GM12878 (cell line): ENCODE data around the gene GATAD2B. TPM values are rescaled to one million over a fixed set of nuclear protein-coding genes. Genes with fewer than 3 reads are reported as not detected.

Experiments
- ATAC-seq: fragments of 200-7000 bp; cut with Tn5 transposase; 3 replicates; pipeline ENCODE4 v1.9.1; 2020; ENCODE audit warnings: mild to moderate bottlenecking, moderate library complexity
- BruUV-seq: library from RNA; stranded (reverse); fragments of 400-500 nt; replicated peaks from 2 replicates; lab custom pipeline; 2021; lab: Mats Ljungman, UMichigan
- CTCF ChIA-PET: fragments of 300-600 bp; sonication (Branson Sonifier 250); formaldehyde crosslinking; extraction: SDS; loops from one replicate; lab custom pipeline; 2021; ENCODE audit warnings: inconsistent platforms; lab: Yijun Ruan, JAX
- POLR2A ChIA-PET: fragments of 350-600 bp; formaldehyde crosslinking; extraction: SDS; loops from one replicate; lab custom pipeline; 2021; ENCODE audit warnings: inconsistent platforms; lab: Charles Lee
- RAD21 ChIA-PET: fragments of 300-600 bp; sonication (Branson Sonifier 250); formaldehyde crosslinking; loops from one replicate; lab custom pipeline; 2023; ENCODE audit warnings: antibody characterized with exemption; ENCODE audit not compliant: unreplicated experiment; lab: Charles Lee
- SMC1A ChIA-PET: fragments of 300-600 bp; sonication (Branson Sonifier 250); formaldehyde crosslinking; loops from one replicate; lab custom pipeline; 2023; ENCODE audit not compliant: unreplicated experiment, uncharacterized antibody; lab: Charles Lee
- DNase-seq: peaks from one replicate; pipeline ENCODE4 v3.0.0-alpha.2; 2011; ENCODE audit warnings: low read depth, low spot score
- FAIRE-seq: peaks from 3 replicates; lab custom pipeline; 2011; peaks lifted over from hg19 to GRCh38; lab: Jason Lieb, UNC
- H2AFZ ChIP-seq: 2 replicates; pipeline ENCODE4 v1.6.0; 2011; ENCODE audit warnings: low read depth, low read length, control low read depth; ENCODE audit not compliant: control insufficient read depth
- H3K27ac ChIP-seq: 2 replicates; pipeline ENCODE4 v1.5.1; 2011; ENCODE audit warnings: control low read depth; ENCODE audit not compliant: control insufficient read depth, insufficient read depth
- H3K27me3 ChIP-seq, 2 experiments: replicated peaks in 1 of 2; 2 replicates each; pipeline versions ENCODE4 v1.6.0 to v1.6.1; 2011; ENCODE audit warnings: low read length in 1 of 2; ENCODE audit not compliant: control insufficient read depth in 2 of 2, insufficient read depth in 2 of 2
- H3K36me3 ChIP-seq, 2 experiments: 2 replicates each; pipeline ENCODE4 v1.5.1; 2011; ENCODE audit warnings: low read length in 1 of 2; ENCODE audit not compliant: control insufficient read depth in 2 of 2, insufficient read depth in 2 of 2
- H3K4me1 ChIP-seq: 2 replicates; pipeline ENCODE4 v1.6.1; 2011; ENCODE audit warnings: mild to moderate bottlenecking, low read length, moderate library complexity, mixed read lengths; ENCODE audit not compliant: control insufficient read depth, insufficient read depth
- H3K4me2 ChIP-seq: 2 replicates; pipeline ENCODE4 v1.6.0; 2011; ENCODE audit warnings: control low read depth; ENCODE audit not compliant: control insufficient read depth, insufficient read depth
- H3K4me3 ChIP-seq: fragments of 200-600 bp; sonication (generic); 2 replicates; pipeline ENCODE4 v1.5.1; 2016
- H3K79me2 ChIP-seq: 2 replicates; pipeline ENCODE4 v1.6.0; 2011; ENCODE audit warnings: low read length; ENCODE audit not compliant: control insufficient read depth, insufficient read depth
- H3K9ac ChIP-seq: 2 replicates; pipeline ENCODE4 v1.8.0; 2011; ENCODE audit warnings: low read length, control low read depth, mixed read lengths; ENCODE audit not compliant: control insufficient read depth, insufficient read depth
- H3K9me3 ChIP-seq: replicated peaks from 3 replicates; pipeline ENCODE4 v1.5.1; 2011; ENCODE audit warnings: mild to moderate bottlenecking, low read length; ENCODE audit not compliant: control insufficient read depth, insufficient read depth
- H4K20me1 ChIP-seq: 2 replicates; pipeline ENCODE4 v1.6.0; 2011; ENCODE audit not compliant: control insufficient read depth, insufficient read depth
- BHLHE40 ChIP-seq, 2 experiments: fragments of 450-650 bp in 1 of 2; IDR thresholded peaks; 2 replicates each; pipeline ENCODE4 v1.6.1; 2011 to 2017; ENCODE audit warnings: low read depth in 2 of 2, borderline replicate concordance in 1 of 2, improper control_type of control experiment in 1 of 2, low read length in 1 of 2, mild to moderate bottlenecking in 1 of 2
- CREB1 ChIP-seq: IDR thresholded peaks from 2 replicates; pipeline ENCODE4 v1.6.1; 2012; ENCODE audit warnings: low read depth, mild to moderate bottlenecking, inconsistent platforms
- DPF2 ChIP-seq: fragments of 450-650 bp; IDR thresholded peaks from 2 replicates; pipeline ENCODE4 v1.6.1; 2017; ENCODE audit warnings: mild to moderate bottlenecking
- IKZF1 ChIP-seq: fragments of 450-650 bp; conservative IDR thresholded peaks from 2 replicates; pipeline ENCODE4 v1.6.1; 2017; ENCODE audit warnings: antibody characterized with exemption, mild to moderate bottlenecking
- LARP7 ChIP-seq: fragments of 450-650 bp; IDR thresholded peaks from 2 replicates; pipeline ENCODE4 v1.6.1; 2017; ENCODE audit warnings: mild to moderate bottlenecking
- NR2F1 ChIP-seq: fragments of 450-650 bp; conservative IDR thresholded peaks from 2 replicates; pipeline ENCODE4 v1.6.1; 2017; ENCODE audit warnings: mild to moderate bottlenecking
- POLR2A ChIP-seq: IDR thresholded peaks from 2 replicates; pipeline ENCODE4 v1.6.1; 2011; ENCODE audit warnings: low read depth, mild to moderate bottlenecking, low read length
- RFX5 ChIP-seq: IDR thresholded peaks from 2 replicates; pipeline ENCODE4 v1.6.1; 2011; ENCODE audit warnings: low read depth, low read length, improper control_type of control experiment
- RUNX3 ChIP-seq: IDR thresholded peaks from 2 replicates; pipeline ENCODE4 v1.6.1; 2012; ENCODE audit warnings: low read length, inconsistent platforms
- SREBF1 ChIP-seq: IDR thresholded peaks from 2 replicates; pipeline ENCODE4 v1.6.1; 2012; ENCODE audit warnings: mild to moderate bottlenecking, low read length
- TARDBP ChIP-seq: IDR thresholded peaks from 2 replicates; pipeline ENCODE4 v1.6.1; 2016; ENCODE audit warnings: borderline replicate concordance
- TCF12 ChIP-seq: IDR thresholded peaks from 2 replicates; pipeline ENCODE4 v1.6.1; 2011; ENCODE audit warnings: low read depth, mild to moderate bottlenecking, low read length
- YY1 ChIP-seq: IDR thresholded peaks from 2 replicates; pipeline ENCODE4 v1.6.1; 2011; ENCODE audit warnings: low read depth, mild to moderate bottlenecking, low read length
- WGBS: methylation state at CpG from one replicate; pipeline ENCODE4 v1.1.6; 2016; ENCODE audit warnings: low lambda C conversion rate; ENCODE audit not compliant: insufficient replicate concordance, insufficient coverage; ENCODE audit errors: missing lambda C conversion rate; 5-methylcytosine and 5-hydroxymethylcytosine counted together
- in situ Hi-C: fragments of 300-500 bp; cut with MboI; formaldehyde crosslinking; loops from 9 replicates; pipeline ENCODE4 v1.14.3; 2018; ENCODE audit warnings: mixed read lengths
- intact Hi-C: fragments of 100-400 bp; cut with micrococcal nuclease; formaldehyde crosslinking; loops from one replicate; pipeline ENCODE4 v1.14.2; 2022; ENCODE audit not compliant: unreplicated experiment
- polyA plus RNA-seq, 11 experiments: library from polyadenylated mRNA; depleted of rRNA in 4 of 11; unstranded in 6 of 11; stranded (reverse) in 5 of 11; fragments of >200 nt; fragmentation: Nextera tagmentation in 4 of 11; fragmentation: Illumina TruSeq in 1 of 11; extraction: Ambion mirVana in 4 of 11; extraction: Trizol in 1 of 11; gene quantifications; 1 replicate in 1 of 11; 2 replicates in 10 of 11; pipeline versions ENCODE4 v1.2.1 to v1.2.3, GENCODE V29; 2011 to 2016; ENCODE audit warnings: inconsistent platforms in 2 of 11, missing spikeins in 2 of 11, low read depth in 1 of 11
- total RNA-seq, 4 experiments: library from RNA; depleted of rRNA in 3 of 4; stranded (reverse); fragments of >200 nt in 3 of 4; fragmentation: Illumina TruSeq in 1 of 4; extraction: Trizol in 1 of 4; gene quantifications; 2 replicates each; pipeline versions ENCODE4 v1.2.1 to v1.2.3, GENCODE V29; 2013 to 2021
- TF ChIP-seq, protein P1 (sequence below): IDR thresholded peaks from 2 replicates; pipeline ENCODE4 v1.6.1; 2011; ENCODE audit warnings: borderline replicate concordance, low read depth, mild to moderate bottlenecking, moderate library complexity, low read length; ENCODE audit not compliant: insufficient read depth, poor library complexity, severe bottlenecking
- TF ChIP-seq, protein P2 (sequence below): IDR thresholded peaks from 2 replicates; pipeline ENCODE4 v1.6.1; 2012; ENCODE audit warnings: mild to moderate bottlenecking, low read depth, low read length
- TF ChIP-seq, protein P3 (sequence below): fragments of 450-650 bp; formaldehyde crosslinking; IDR thresholded peaks from 2 replicates; pipeline ENCODE4 v1.4.0; 2022; ENCODE audit warnings: mild to moderate bottlenecking, moderate library complexity

The GATAD2B gene
- total and polyA plus RNA-seq, 10 of the 15 experiments (the other 5 are each of a cell fraction or from before 2014, with no cell fraction given): 2.4 to 63.1 (median 8.7) TPM

DNA sequence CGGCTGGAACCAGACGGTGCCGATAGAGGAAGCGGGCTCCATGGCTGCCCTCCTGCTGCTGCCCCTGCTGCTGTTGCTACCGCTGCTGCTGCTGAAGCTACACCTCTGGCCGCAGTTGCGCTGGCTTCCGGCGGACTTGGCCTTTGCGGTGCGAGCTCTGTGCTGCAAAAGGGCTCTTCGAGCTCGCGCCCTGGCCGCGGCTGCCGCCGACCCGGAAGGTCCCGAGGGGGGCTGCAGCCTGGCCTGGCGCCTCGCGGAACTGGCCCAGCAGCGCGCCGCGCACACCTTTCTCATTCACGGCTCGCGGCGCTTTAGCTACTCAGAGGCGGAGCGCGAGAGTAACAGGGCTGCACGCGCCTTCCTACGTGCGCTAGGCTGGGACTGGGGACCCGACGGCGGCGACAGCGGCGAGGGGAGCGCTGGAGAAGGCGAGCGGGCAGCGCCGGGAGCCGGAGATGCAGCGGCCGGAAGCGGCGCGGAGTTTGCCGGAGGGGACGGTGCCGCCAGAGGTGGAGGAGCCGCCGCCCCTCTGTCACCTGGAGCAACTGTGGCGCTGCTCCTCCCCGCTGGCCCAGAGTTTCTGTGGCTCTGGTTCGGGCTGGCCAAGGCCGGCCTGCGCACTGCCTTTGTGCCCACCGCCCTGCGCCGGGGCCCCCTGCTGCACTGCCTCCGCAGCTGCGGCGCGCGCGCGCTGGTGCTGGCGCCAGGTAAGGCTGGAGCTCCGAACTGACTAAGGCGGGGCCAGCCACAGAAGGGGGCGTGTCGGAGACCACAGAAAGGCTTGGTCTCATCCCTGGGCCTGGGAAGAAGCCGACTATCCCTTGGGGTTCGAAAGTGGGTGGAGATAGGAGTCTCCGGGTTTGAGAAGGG lies 147.1 kb downstream of the GATAD2B start:
- no peaks in the 10 kb centered on the region for H3K27me3 ChIP-seq
- H4K20me1 ChIP-seq: no peaks in the 10 kb centered on the region
- RAD21 ChIA-PET: interaction anchor here (0.7 to 1.9 kb wide), 8 partner anchors 15 to 211 kb away, joined by 3 to 5 read pairs (median 4); partner anchors contain the start of genes INTS3, NPR1 and RAB13
- peak overlapping the region; percentile 87 for H3K4me2 ChIP-seq
- peak overlapping the region; percentile 49 for H3K9ac ChIP-seq
- SMC1A ChIA-PET: interaction anchor here (0.6 to 1.1 kb wide), 5 partner anchors 11 to 213 kb away, joined by 3 read pairs; no protein-coding TSS in a partner anchor
- H3K79me2 ChIP-seq: no peaks in the 10 kb centered on the region
- FAIRE-seq: peak; percentile 66
- peak overlapping the region; percentile 81 for H3K4me3 ChIP-seq
- H2AFZ ChIP-seq: peak overlapping the region; percentile 81
- H3K9me3 ChIP-seq: no peaks in the 10 kb centered on the region
- intact Hi-C loops: no loop called here
- H3K4me1 ChIP-seq: peaks cover 3% of the 10 kb centered on the region
- in situ Hi-C loops: no loop called here
- no TSS peak for BruUV-seq
- 1% methylated on average over 74 of the region's 83 CpGs for WGBS
- POLR2A ChIA-PET: interaction anchor here (0.6 to 1.6 kb wide), 6 partner anchors 11 to 213 kb away, joined by 3 to 6 read pairs (median 4); no protein-coding TSS in a partner anchor
- DNase-seq: no peak
- H3K36me3 ChIP-seq: peaks cover 7 to 21% of the 10 kb centered on the region in 2 experiments
- CTCF ChIA-PET: interaction anchor here (0.6 to 1.2 kb wide), 6 partner anchors 9 to 211 kb away, joined by 3 to 4 read pairs (median 3); no protein-coding TSS in a partner anchor
- peak overlapping the region; percentile 56 for H3K27ac ChIP-seq
- ATAC-seq: peak; percentile 84
- TF ChIP-seq, protein P1, sequence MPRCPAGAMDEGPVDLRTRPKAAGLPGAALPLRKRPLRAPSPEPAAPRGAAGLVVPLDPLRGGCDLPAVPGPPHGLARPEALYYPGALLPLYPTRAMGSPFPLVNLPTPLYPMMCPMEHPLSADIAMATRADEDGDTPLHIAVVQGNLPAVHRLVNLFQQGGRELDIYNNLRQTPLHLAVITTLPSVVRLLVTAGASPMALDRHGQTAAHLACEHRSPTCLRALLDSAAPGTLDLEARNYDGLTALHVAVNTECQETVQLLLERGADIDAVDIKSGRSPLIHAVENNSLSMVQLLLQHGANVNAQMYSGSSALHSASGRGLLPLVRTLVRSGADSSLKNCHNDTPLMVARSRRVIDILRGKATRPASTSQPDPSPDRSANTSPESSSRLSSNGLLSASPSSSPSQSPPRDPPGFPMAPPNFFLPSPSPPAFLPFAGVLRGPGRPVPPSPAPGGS: no peak
- TF ChIP-seq RUNX3 (peak; percentile 34; the same call in 1 of the 2 replicates), RFX5 (no peak), TCF12 (no peak), YY1 (peak; percentile 35; the same call in 1 of the 2 replicates), SREBF1 (no peak), POLR2A (peak; percentile 87), NR2F1 (peak; percentile 65), LARP7 (peak; percentile 60), CREB1 (no peak), TARDBP (no peak), BHLHE40 (IDR thresholded peaks at IDR 0.05; ENCODE audit: borderline replicate concordance in 1 of 2, low read depth in 2 of 2, low read length in 1 of 2) (peak in 1 of 2 experiments; percentile 61; a peak in 3 of 4 replicates), DPF2 (peak; percentile 76; the same call in 1 of the 2 replicates), IKZF1 (peak; percentile 73)
- TF ChIP-seq, protein P2, sequence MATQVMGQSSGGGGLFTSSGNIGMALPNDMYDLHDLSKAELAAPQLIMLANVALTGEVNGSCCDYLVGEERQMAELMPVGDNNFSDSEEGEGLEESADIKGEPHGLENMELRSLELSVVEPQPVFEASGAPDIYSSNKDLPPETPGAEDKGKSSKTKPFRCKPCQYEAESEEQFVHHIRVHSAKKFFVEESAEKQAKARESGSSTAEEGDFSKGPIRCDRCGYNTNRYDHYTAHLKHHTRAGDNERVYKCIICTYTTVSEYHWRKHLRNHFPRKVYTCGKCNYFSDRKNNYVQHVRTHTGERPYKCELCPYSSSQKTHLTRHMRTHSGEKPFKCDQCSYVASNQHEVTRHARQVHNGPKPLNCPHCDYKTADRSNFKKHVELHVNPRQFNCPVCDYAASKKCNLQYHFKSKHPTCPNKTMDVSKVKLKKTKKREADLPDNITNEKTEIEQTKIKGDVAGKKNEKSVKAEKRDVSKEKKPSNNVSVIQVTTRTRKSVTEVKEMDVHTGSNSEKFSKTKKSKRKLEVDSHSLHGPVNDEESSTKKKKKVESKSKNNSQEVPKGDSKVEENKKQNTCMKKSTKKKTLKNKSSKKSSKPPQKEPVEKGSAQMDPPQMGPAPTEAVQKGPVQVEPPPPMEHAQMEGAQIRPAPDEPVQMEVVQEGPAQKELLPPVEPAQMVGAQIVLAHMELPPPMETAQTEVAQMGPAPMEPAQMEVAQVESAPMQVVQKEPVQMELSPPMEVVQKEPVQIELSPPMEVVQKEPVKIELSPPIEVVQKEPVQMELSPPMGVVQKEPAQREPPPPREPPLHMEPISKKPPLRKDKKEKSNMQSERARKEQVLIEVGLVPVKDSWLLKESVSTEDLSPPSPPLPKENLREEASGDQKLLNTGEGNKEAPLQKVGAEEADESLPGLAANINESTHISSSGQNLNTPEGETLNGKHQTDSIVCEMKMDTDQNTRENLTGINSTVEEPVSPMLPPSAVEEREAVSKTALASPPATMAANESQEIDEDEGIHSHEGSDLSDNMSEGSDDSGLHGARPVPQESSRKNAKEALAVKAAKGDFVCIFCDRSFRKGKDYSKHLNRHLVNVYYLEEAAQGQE: no peak
- TF ChIP-seq, protein P3, sequence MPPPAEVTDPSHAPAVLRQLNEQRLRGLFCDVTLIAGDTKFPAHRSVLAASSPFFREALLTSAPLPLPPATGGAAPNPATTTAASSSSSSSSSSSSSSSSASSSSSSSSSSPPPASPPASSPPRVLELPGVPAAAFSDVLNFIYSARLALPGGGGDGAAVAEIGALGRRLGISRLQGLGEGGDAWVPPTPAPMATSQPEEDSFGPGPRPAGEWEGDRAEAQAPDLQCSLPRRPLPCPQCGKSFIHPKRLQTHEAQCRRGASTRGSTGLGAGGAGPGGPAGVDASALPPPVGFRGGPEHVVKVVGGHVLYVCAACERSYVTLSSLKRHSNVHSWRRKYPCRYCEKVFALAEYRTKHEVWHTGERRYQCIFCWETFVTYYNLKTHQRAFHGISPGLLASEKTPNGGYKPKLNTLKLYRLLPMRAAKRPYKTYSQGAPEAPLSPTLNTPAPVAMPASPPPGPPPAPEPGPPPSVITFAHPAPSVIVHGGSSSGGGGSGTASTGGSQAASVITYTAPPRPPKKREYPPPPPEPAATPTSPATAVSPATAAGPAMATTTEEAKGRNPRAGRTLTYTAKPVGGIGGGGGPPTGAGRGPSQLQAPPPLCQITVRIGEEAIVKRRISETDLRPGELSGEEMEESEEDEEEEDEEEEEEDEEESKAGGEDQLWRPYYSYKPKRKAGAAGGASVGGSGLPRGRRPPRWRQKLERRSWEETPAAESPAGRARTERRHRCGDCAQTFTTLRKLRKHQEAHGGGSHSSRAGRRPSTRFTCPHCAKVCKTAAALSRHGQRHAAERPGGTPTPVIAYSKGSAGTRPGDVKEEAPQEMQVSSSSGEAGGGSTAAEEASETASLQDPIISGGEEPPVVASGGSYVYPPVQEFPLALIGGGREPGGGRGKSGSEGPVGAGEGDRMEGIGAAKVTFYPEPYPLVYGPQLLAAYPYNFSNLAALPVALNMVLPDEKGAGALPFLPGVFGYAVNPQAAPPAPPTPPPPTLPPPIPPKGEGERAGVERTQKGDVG: no peak
